GM12874 (cell line): Measurements from ENCODE around the gene FAM222A.

Experiments used
- CTCF ChIP-seq: IDR thresholded peaks from 2 replicates; pipeline ENCODE4 v1.5.1; 2011; ENCODE audit warnings: low read depth, mild to moderate bottlenecking, control low read depth, low read length, moderate library complexity; ENCODE audit not compliant: insufficient read depth

Gene FAM222A

GRCh38 chr12:109683316-109683715 lies 30.3 kb upstream of the FAM222A start:
- no peak for TF ChIP-seq CTCF

DNA sequence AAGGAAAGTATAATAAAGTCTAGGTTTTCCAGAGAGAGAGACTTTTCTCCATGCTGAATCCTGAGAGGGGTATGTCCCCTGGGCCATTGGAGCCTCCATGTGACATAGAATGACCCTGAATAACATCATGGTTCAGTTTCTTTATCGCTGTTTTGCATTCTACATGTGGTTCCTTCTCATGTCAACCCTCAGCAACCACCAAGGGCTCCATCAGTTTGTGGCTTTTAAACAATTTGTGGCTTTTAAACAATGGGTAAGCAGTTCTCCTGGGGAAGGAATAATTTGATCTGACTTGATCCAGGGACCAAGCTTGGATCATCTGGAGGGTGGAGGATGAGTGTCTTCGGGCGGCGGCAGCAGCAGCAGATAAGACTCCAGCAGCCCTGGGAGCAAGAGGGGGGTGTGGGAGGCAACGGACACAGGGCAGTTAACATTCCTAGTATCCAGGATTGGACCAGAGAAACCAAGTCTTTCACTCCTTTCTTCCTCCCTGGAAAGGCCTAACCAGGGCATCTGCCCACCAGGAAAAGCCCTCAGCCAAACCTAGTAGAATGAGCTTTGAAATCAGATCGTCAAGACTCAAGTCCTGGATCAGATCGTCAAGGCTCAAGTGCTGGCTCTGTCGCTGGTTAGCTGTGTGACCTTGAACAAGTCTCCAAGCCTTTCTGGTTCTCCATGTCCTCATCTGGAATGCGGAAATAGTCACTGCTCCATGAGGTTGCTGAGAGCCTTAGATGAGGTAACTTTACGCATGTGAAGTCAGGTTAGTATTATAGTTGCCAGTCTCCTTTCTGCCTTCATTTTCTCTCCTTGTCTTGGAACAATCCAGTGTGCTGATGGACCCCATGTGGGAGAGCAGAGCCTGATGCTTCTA lies 27.8 kb upstream of the FAM222A start:
- TF ChIP-seq CTCF, result no peak

DNA sequence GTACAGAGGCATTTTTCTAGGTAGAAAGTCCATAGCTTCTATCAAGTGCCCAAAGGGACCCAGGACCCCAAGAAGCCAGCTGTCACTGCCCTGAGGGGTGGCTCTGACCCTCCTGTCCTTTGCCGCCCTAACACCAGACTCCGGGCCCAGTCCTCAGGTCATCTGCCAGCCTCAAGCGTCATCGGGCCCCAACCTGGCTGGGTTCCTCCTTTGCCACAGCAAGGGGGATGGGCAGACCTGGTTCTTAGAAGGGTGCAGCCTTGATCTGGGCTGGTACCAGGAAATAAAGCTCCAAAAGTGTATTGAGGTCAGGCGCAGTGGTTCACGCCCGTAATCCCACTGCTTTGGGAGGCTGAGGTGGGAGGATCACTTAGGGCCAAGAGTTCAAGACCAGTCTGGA lies 27.1 kb upstream of the FAM222A start:
- no peak for TF ChIP-seq CTCF

DNA sequence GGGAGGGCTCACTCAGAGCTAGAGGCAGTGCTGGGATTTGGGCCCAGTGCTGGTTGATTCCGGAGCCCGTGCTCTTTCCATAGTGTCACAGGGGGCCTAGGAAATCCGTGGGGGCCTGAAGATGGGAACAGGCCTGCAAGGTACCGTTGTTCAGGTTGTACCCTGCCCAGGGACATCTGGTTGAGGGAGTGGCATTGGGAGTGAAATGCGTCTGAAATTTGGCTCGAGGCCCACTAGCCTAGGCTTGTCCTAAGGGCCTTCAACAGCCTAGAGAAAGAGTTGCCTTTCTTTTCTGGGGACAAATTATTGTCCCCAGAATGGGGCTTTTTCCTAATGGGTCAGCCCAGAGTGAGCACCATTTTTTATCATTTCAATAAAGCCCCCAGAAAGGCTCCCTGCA lies 26.4 kb upstream of the FAM222A start:
- TF ChIP-seq CTCF, result no peak

GRCh38 chr12:109689426-109689825 lies 24.2 kb upstream of the FAM222A start:
- no peak for TF ChIP-seq CTCF

GRCh38 chr12:109693160-109693559 lies 20.5 kb upstream of the FAM222A start:
- no peak for TF ChIP-seq CTCF

DNA sequence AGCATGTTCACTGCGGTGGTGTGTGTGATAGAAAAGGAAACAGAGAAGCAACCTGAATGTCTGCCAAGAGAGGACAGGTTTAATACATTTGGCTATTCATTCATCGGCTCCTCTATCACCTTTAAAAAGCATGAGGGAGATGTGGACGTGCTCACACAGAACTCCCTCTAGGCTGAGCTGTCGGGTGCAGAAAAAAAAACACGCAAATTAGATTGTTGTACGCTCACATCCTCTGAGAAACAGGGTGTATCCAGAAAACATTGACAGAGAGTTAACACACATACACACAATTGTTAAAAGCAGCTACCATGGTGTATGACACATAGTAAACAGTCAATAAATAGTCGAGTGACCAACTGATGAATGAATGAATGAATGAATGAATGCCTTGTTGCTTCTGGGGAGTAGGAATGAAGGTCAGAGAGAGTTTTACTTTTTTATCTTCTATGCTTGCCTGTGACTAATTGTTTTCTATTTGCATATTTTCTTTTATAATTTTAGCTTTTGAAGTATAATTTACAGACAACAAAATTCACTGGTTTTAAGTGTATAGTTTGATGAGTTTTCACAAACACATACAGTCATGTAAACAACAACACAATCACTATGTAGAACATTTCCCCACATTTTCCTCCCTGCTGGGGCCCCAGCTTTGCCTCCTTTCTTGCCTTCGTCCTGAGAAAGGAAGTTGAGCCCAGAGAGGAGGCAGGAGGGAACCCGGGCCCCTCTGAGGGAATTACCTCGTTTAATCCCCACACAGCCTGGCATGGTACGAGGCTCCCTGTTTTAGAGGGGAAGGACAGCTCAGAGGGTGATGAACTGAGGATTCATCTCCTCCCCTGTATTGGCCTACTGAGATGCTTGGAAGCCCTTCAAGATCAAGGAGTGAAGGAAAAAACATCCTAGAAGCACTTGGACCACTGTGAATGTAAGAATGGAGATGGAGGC lies 19.7 kb upstream of the FAM222A start:
- no peak for TF ChIP-seq CTCF
